ES-I3 (cell line): ENCODE data around the gene SLC5A5.
"Not testable (repeated sequence)": the region's sequence is repeated elsewhere in the genome, so short reads cannot be mapped to it uniquely, and the experiment has no call there.

Experiments used
- H3K36me3 ChIP-seq: 2 replicates; pipeline ENCODE4 v1.6.1; 2013; ENCODE audit warnings: mild to moderate bottlenecking, low read length, control low read depth, moderate library complexity; ENCODE audit not compliant: insufficient read depth
- H3K4me1 ChIP-seq: 2 replicates; pipeline ENCODE4 v1.6.1; 2013; ENCODE audit warnings: mild to moderate bottlenecking, control low read depth, low read length; ENCODE audit not compliant: insufficient read depth
- H3K9ac ChIP-seq: 2 replicates; pipeline ENCODE4 v1.6.1; 2013; ENCODE audit warnings: low read depth, mild to moderate bottlenecking, low read length, moderate library complexity
- H3K9me3 ChIP-seq: 2 replicates; pipeline ENCODE4 v1.6.1; 2013; ENCODE audit warnings: mild to moderate bottlenecking, low read length, moderate library complexity; ENCODE audit not compliant: control insufficient read depth, insufficient read depth

The SLC5A5 gene

GRCh38 chr19:17872251-17873001 lies 681 bp downstream of the SLC5A5 start:
- no peaks in the 10 kb centered on the region for H3K9me3 ChIP-seq
- no peaks in the 10 kb centered on the region for H3K4me1 ChIP-seq
- H3K9ac ChIP-seq, result peak overlapping the region; percentile 37; the same call in 1 of the 2 replicates
- no peaks in the 10 kb centered on the region for H3K36me3 ChIP-seq

GRCh38 chr19:17873786-17874757 lies 2.3 kb downstream of the SLC5A5 start:
- Histone ChIP-seq H3K9me3 (no peaks in the 10 kb centered on the region), H3K9ac (peak overlapping the region; percentile 72), H3K4me1 (no peaks in the 10 kb centered on the region), H3K36me3 (no peaks in the 10 kb centered on the region)

- Histone ChIP-seq H3K9ac (peak overlapping the region; percentile 66), H3K36me3 (no peaks in the 10 kb centered on the region), H3K9me3 (no peaks in the 10 kb centered on the region), H3K4me1 (no peaks in the 10 kb centered on the region)
Measured at GRCh38 chr19:17874758-17875135, 3.0 kb downstream of the SLC5A5 start.

GRCh38 chr19:17877696-17878095 lies 6.0 kb downstream of the SLC5A5 start:
- Histone ChIP-seq H3K36me3 (no peaks in the 10 kb centered on the region), H3K9ac (no peak overlapping the region), H3K4me1 (no peaks in the 10 kb centered on the region), H3K9me3 (no peaks in the 10 kb centered on the region)

- Histone ChIP-seq H3K9me3 (no peaks in the 10 kb centered on the region), H3K9ac (no peak overlapping the region), H3K36me3 (no peaks in the 10 kb centered on the region), H3K4me1 (no peaks in the 10 kb centered on the region)
Measured at GRCh38 chr19:17879466-17879865, 7.7 kb downstream of the SLC5A5 start.

- Histone ChIP-seq H3K4me1 (no peaks in the 10 kb centered on the region), H3K9ac (no peak overlapping the region), H3K36me3 (no peaks in the 10 kb centered on the region), H3K9me3 (no peaks in the 10 kb centered on the region)
Measured at GRCh38 chr19:17881701-17882100, 10.0 kb downstream of the SLC5A5 start.

- Histone ChIP-seq H3K4me1 (no peaks in the 10 kb centered on the region), H3K9ac (no peak overlapping the region; the same call in 1 of the 2 replicates), H3K36me3 (no peaks in the 10 kb centered on the region), H3K9me3 (no peaks in the 10 kb centered on the region)
Measured at GRCh38 chr19:17883627-17884410, 12.1 kb downstream of the SLC5A5 start.

- Histone ChIP-seq H3K36me3 (no peaks in the 10 kb centered on the region), H3K4me1 (no peaks in the 10 kb centered on the region), H3K9me3 (no peaks in the 10 kb centered on the region), H3K9ac (no peak overlapping the region)
Measured at GRCh38 chr19:17886515-17886914, 14.8 kb downstream of the SLC5A5 start.

- not testable (repeated sequence) for H3K9ac ChIP-seq, H3K9me3 ChIP-seq, H3K36me3 ChIP-seq, H3K4me1 ChIP-seq
Measured at GRCh38 chr19:17887221-17887620, 15.5 kb downstream of the SLC5A5 start.

- H3K9me3 ChIP-seq, result no peaks in the 10 kb centered on the region
- H3K36me3 ChIP-seq, result no peaks in the 10 kb centered on the region
- H3K9ac ChIP-seq, result no peak overlapping the region
- no peaks in the 10 kb centered on the region for H3K4me1 ChIP-seq
Measured at GRCh38 chr19:17888260-17888659, 16.5 kb downstream of the SLC5A5 start.

- Histone ChIP-seq H3K9me3 (no peaks in the 10 kb centered on the region), H3K36me3 (no peaks in the 10 kb centered on the region), H3K4me1 (no peaks in the 10 kb centered on the region), H3K9ac (no peak overlapping the region)
Measured at GRCh38 chr19:17889609-17890214, 18.0 kb downstream of the SLC5A5 start.

- H3K36me3 ChIP-seq, result no peaks in the 10 kb centered on the region
- no peak overlapping the region for H3K9ac ChIP-seq
- H3K9me3 ChIP-seq, result no peaks in the 10 kb centered on the region
- no peaks in the 10 kb centered on the region for H3K4me1 ChIP-seq
Measured at GRCh38 chr19:17893766-17894165, 22.0 kb downstream of the SLC5A5 start.

GRCh38 chr19:17902701-17903100 lies 31.0 kb downstream of the SLC5A5 start:
- Histone ChIP-seq H3K4me1 (no peaks in the 10 kb centered on the region), H3K36me3 (no peaks in the 10 kb centered on the region), H3K9me3 (peaks cover 9% of the 10 kb centered on the region), H3K9ac (no peak overlapping the region)

- no peaks in the 10 kb centered on the region for H3K9me3 ChIP-seq
- peaks cover 4% of the 10 kb centered on the region; the same call in 1 of the 2 replicates for H3K4me1 ChIP-seq
- H3K9ac ChIP-seq, result no peak overlapping the region
- H3K36me3 ChIP-seq, result no peaks in the 10 kb centered on the region
Measured at GRCh38 chr19:17908244-17908643, 36.5 kb downstream of the SLC5A5 start.
